Mesendoderm (in vitro differentiated cells): ENCODE measurements around the gene FBXL7.

Experiments used
- DNase-seq: peaks from one replicate; pipeline ENCODE4 v3.0.0; 2013
- H2AK5ac ChIP-seq: 2 replicates; pipeline ENCODE4 v1.6.1; 2013; ENCODE audit warnings: low read length, inconsistent platforms
- H2BK120ac ChIP-seq: 2 replicates; pipeline ENCODE4 v1.6.1; 2013; ENCODE audit warnings: low read depth, mild to moderate bottlenecking, low read length, moderate library complexity, mixed read lengths
- H2BK15ac ChIP-seq: replicated peaks from 2 replicates; pipeline ENCODE4 v1.6.1; 2013; ENCODE audit warnings: low read depth, mild to moderate bottlenecking, moderate library complexity
- H2BK5ac ChIP-seq: 2 replicates; pipeline ENCODE4 v1.6.1; 2013; ENCODE audit warnings: low read length, inconsistent platforms
- H3K18ac ChIP-seq: 2 replicates; pipeline ENCODE4 v1.6.1; 2013; ENCODE audit warnings: mild to moderate bottlenecking, low read length, mixed read lengths
- H3K23ac ChIP-seq: one replicate; pipeline ENCODE4 v1.6.1; 2013; ENCODE audit warnings: low read length
- H3K27ac ChIP-seq: 2 replicates; pipeline ENCODE4 v1.5.1; 2013; ENCODE audit warnings: low read depth, mild to moderate bottlenecking, inconsistent platforms, low read length, moderate library complexity
- H3K27me3 ChIP-seq: 2 replicates; pipeline ENCODE4 v1.6.1; 2013; ENCODE audit warnings: low read length, control low read depth, mild to moderate bottlenecking, inconsistent platforms; ENCODE audit not compliant: insufficient read depth, poor library complexity
- H3K36me3 ChIP-seq: 2 replicates; pipeline ENCODE4 v1.6.1; 2013; ENCODE audit warnings: low read length, inconsistent platforms; ENCODE audit not compliant: control insufficient read depth, insufficient read depth
- H3K4ac ChIP-seq: one replicate; pipeline ENCODE4 v1.6.1; 2013; ENCODE audit warnings: low read depth, mild to moderate bottlenecking, low read length, moderate library complexity
- H3K4me1 ChIP-seq: 2 replicates; pipeline ENCODE4 v1.6.1; 2013; ENCODE audit warnings: low read depth, low read length, inconsistent platforms; ENCODE audit not compliant: control insufficient read depth
- H3K4me2 ChIP-seq: 2 replicates; pipeline ENCODE4 v1.6.1; 2013; ENCODE audit warnings: low read length
- H3K4me3 ChIP-seq: 2 replicates; pipeline ENCODE4 v1.5.1; 2013; ENCODE audit warnings: mild to moderate bottlenecking, low read length
- H3K56ac ChIP-seq: one replicate; pipeline ENCODE4 v1.6.1; 2013; ENCODE audit warnings: low read length
- H3K79me1 ChIP-seq: 2 replicates; pipeline ENCODE4 v1.6.1; 2013; ENCODE audit warnings: low read length, inconsistent platforms
- H3K79me2 ChIP-seq: 2 replicates; pipeline ENCODE4 v1.6.1; 2013; ENCODE audit warnings: mild to moderate bottlenecking, low read length; ENCODE audit not compliant: control insufficient read depth, insufficient read depth
- H3K9ac ChIP-seq: 2 replicates; pipeline ENCODE4 v1.6.1; 2013; ENCODE audit warnings: low read length, inconsistent platforms
- H4K5ac ChIP-seq: one replicate; pipeline ENCODE4 v1.6.1; 2013; ENCODE audit warnings: low read length
- H4K8ac ChIP-seq: one replicate; pipeline ENCODE4 v1.6.1; 2013; ENCODE audit warnings: low read depth, mild to moderate bottlenecking, control low read depth, low read length, moderate library complexity
- WGBS: extraction: QIAGEN DNeasy Blood & Tissue Kit; methylation state at CpG from one replicate; pipeline ENCODE4 v1.1.7; 2013; ENCODE audit warnings: low lambda C conversion rate, missing lambda C conversion rate; ENCODE audit not compliant: insufficient coverage; ENCODE audit errors: extremely low coverage; 5-methylcytosine and 5-hydroxymethylcytosine counted together

FBXL7 gene

DNA sequence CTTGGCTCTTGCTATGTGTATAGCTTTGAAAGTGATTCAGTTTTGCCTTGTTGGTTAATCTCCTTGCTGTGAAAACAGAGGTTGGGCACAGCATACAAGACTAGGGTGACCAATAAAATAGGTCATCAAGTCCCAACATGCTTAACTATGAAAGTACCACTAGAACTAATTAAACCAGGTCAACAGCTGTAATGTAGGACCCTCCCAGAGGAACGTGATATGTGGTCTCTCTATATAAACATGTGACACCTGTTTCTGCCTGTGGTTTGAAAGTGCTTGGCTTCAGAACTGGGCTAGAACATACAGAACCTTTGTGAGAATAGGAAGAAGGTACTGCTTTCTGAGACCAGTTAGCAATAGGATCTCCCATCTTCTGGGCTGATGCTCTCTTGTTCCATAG lies 297.1 kb downstream of the FBXL7 start:
- Histone ChIP-seq H4K8ac (no peak overlapping the region), H3K4me3 (no peak overlapping the region), H3K27me3 (no peaks in the 10 kb centered on the region), H4K5ac (no peak overlapping the region), H3K4ac (no peak overlapping the region), H3K18ac (no peak overlapping the region), H3K36me3 (no peaks in the 10 kb centered on the region), H3K4me2 (no peak overlapping the region), H3K4me1 (peaks cover 8% of the 10 kb centered on the region), H3K9ac (no peak overlapping the region), H3K79me1 (peaks cover 7% of the 10 kb centered on the region), H2BK5ac (no peak overlapping the region), H2BK15ac (no peak overlapping the region), H2BK120ac (no peak overlapping the region), H3K56ac (no peak overlapping the region), H3K23ac (no peak overlapping the region), H3K27ac (no peak overlapping the region), H3K79me2 (no peaks in the 10 kb centered on the region), H2AK5ac (no peak overlapping the region)
- no peak for DNase-seq
- WGBS, result no CpG with 5 or more reads among the region's 1 CpG

DNA sequence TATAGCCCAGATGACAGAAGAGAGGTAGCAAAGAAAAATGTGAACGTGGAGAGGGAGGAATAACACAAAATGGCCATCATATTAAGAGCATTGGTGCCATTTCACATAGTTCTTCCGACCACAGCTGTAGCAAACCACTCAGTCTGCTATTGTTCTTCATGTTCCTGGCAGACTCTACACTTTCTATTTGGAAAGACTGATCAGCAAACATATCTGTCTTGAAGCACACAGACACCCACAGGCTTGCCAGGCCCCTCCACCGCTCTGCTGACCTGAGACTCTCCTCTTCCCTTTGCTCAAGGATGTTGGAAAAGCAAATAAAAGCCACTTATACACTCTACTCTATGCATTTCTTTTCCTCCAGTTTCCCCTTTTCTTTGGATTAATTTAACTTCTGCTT lies 298.0 kb downstream of the FBXL7 start:
- Histone ChIP-seq H3K4me1 (peaks cover 8% of the 10 kb centered on the region), H3K23ac (no peak overlapping the region), H3K27me3 (no peaks in the 10 kb centered on the region), H3K4ac (no peak overlapping the region), H4K8ac (no peak overlapping the region), H3K4me2 (no peak overlapping the region), H2BK5ac (no peak overlapping the region), H3K4me3 (no peak overlapping the region), H3K79me1 (peaks cover 5% of the 10 kb centered on the region), H2BK120ac (no peak overlapping the region), H4K5ac (no peak overlapping the region), H3K56ac (no peak overlapping the region), H3K36me3 (no peaks in the 10 kb centered on the region), H2AK5ac (no peak overlapping the region), H3K18ac (peak overlapping the region; percentile 34), H2BK15ac (no peak overlapping the region), H3K27ac (no peak overlapping the region), H3K79me2 (no peaks in the 10 kb centered on the region), H3K9ac (no peak overlapping the region)
- WGBS, result no CpG with 5 or more reads among the region's 3 CpGs
- no peak for DNase-seq

DNA sequence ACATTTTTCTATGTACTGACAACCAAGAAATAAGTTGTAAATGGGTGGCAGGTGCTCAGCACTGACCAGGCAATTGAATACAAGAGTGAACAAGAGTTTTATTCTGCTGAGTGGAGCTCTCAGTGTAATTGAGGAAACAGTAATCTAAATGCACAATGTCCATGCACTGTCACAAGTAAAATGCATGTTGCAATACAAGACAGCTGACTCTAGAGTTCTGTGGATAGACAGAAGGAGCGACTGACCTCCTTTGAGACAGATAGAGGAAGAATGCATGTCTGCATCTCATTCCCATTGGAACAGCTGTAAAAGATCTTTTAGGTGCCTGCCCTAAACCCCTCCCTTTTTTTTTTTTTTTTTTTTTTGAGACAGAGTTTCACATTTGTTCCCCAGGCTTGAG lies 299.0 kb downstream of the FBXL7 start:
- no CpG with 5 or more reads among the region's 1 CpG for WGBS
- H3K4me2 ChIP-seq, result no peak overlapping the region
- H3K36me3 ChIP-seq, result no peaks in the 10 kb centered on the region
- no peak overlapping the region for H2BK5ac ChIP-seq
- H3K56ac ChIP-seq, result no peak overlapping the region
- H4K8ac ChIP-seq, result no peak overlapping the region
- H2BK120ac ChIP-seq, result no peak overlapping the region
- no peak overlapping the region for H4K5ac ChIP-seq
- no peak overlapping the region for H3K18ac ChIP-seq
- H3K4me3 ChIP-seq, result no peak overlapping the region
- peaks cover 3% of the 10 kb centered on the region for H3K4me1 ChIP-seq
- H2AK5ac ChIP-seq, result no peak overlapping the region
- H3K23ac ChIP-seq, result no peak overlapping the region
- DNase-seq, result no peak
- no peak overlapping the region for H3K4ac ChIP-seq
- no peak overlapping the region for H3K27ac ChIP-seq
- H3K27me3 ChIP-seq, result no peaks in the 10 kb centered on the region
- no peaks in the 10 kb centered on the region for H3K79me2 ChIP-seq
- H3K79me1 ChIP-seq, result peaks cover 5% of the 10 kb centered on the region
- no peak overlapping the region for H3K9ac ChIP-seq
- H2BK15ac ChIP-seq, result no peak overlapping the region

DNA sequence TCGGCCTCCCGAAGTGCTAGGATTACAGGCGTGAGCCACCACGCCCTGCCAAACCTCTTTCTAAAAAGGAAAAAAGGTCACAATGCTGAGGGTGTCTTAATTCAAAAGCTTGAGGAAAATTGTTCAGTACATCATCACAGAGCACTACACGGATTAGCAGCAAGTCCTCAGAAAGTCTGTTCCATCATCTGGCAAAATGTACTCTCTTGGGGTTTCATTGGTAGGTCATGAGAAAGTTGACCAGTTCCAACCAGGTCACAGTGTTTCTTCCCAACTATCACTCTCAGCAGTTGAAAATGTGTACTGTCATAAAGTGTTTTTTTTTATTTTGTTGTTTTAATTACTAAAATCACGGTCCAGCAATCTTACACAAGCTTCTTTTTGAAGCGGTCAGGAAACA lies 299.6 kb downstream of the FBXL7 start:
- no peak for DNase-seq
- H4K5ac ChIP-seq, result no peak overlapping the region
- no peak overlapping the region for H2BK15ac ChIP-seq
- H3K4me1 ChIP-seq, result peaks cover 3% of the 10 kb centered on the region
- whole genome bisulfite sequencing, result no CpG with 5 or more reads among the region's 7 CpGs
- H3K4me3 ChIP-seq, result no peak overlapping the region
- no peak overlapping the region for H3K23ac ChIP-seq
- H3K27me3 ChIP-seq, result no peaks in the 10 kb centered on the region
- no peak overlapping the region for H4K8ac ChIP-seq
- H3K18ac ChIP-seq, result no peak overlapping the region
- peaks cover 5% of the 10 kb centered on the region for H3K79me1 ChIP-seq
- H2BK5ac ChIP-seq, result no peak overlapping the region
- no peaks in the 10 kb centered on the region for H3K36me3 ChIP-seq
- no peak overlapping the region for H3K4ac ChIP-seq
- no peak overlapping the region for H2BK120ac ChIP-seq
- H3K56ac ChIP-seq, result no peak overlapping the region
- no peak overlapping the region for H3K27ac ChIP-seq
- H3K9ac ChIP-seq, result no peak overlapping the region
- H3K4me2 ChIP-seq, result no peak overlapping the region
- no peak overlapping the region for H2AK5ac ChIP-seq
- H3K79me2 ChIP-seq, result no peaks in the 10 kb centered on the region

DNA sequence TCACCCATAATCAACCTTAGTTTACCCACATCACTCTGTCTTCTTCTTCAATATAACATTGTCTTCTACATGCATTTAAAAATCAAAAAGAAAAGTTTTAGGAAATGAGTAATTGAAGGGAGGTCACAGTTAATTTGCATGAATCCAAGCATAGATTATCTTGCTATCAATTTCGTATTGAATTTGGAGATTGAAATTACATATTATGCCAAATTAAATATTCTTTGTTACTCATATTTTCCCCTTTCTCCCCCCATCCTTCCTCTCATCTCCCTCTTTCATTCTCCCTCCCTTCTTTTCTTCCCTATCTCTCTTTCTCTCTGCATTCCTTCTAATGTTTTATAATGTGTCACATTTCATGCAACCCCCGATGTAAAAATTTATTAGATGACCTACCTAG lies 303.3 kb downstream of the FBXL7 start:
- Histone ChIP-seq H2BK15ac (no peak overlapping the region), H4K5ac (no peak overlapping the region), H3K4me2 (no peak overlapping the region), H3K56ac (no peak overlapping the region), H2BK120ac (no peak overlapping the region), H2BK5ac (no peak overlapping the region), H3K4ac (no peak overlapping the region), H3K27me3 (no peaks in the 10 kb centered on the region), H3K36me3 (no peaks in the 10 kb centered on the region), H4K8ac (no peak overlapping the region), H3K79me1 (peaks cover 5% of the 10 kb centered on the region), H3K18ac (no peak overlapping the region), H3K4me3 (no peak overlapping the region), H3K27ac (no peak overlapping the region), H3K23ac (no peak overlapping the region), H3K9ac (no peak overlapping the region), H3K4me1 (no peaks in the 10 kb centered on the region), H3K79me2 (no peaks in the 10 kb centered on the region), H2AK5ac (no peak overlapping the region)
- no peak for DNase-seq
- no CpG with 5 or more reads among the region's 2 CpGs for WGBS

DNA sequence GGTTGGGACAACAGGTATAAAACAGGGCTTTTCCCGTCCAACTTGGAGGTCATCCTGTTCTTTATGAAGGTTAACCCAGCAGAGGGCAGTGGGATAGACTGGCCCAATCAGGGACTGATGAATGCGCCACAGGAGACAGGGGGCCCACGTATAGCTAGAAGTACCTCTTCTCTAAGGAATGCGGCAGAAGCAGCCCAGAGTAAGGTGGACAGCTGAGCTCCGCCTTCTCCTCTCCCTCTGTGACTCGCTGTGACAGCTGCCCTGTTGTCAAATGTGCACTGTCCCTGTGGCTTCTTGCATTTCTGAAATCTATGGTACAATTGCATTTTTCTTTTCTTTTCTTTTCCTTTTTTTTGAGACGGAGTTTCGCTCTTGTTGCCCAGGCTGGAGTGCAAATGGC lies 306.6 kb downstream of the FBXL7 start:
- no peaks in the 10 kb centered on the region for H3K79me2 ChIP-seq
- H3K56ac ChIP-seq, result no peak overlapping the region
- no peaks in the 10 kb centered on the region for H3K27me3 ChIP-seq
- H3K4me1 ChIP-seq, result no peaks in the 10 kb centered on the region
- H3K27ac ChIP-seq, result no peak overlapping the region
- H2BK15ac ChIP-seq, result no peak overlapping the region
- H3K36me3 ChIP-seq, result no peaks in the 10 kb centered on the region
- H3K4ac ChIP-seq, result no peak overlapping the region
- no peak overlapping the region for H3K4me2 ChIP-seq
- H2AK5ac ChIP-seq, result no peak overlapping the region
- no peak for DNase-seq
- no peak overlapping the region for H3K9ac ChIP-seq
- no peak overlapping the region for H3K4me3 ChIP-seq
- H3K23ac ChIP-seq, result no peak overlapping the region
- no peak overlapping the region for H4K5ac ChIP-seq
- H4K8ac ChIP-seq, result no peak overlapping the region
- peaks cover 2% of the 10 kb centered on the region for H3K79me1 ChIP-seq
- H3K18ac ChIP-seq, result no peak overlapping the region
- WGBS, result no CpG with 5 or more reads among the region's 8 CpGs
- H2BK120ac ChIP-seq, result no peak overlapping the region
- no peak overlapping the region for H2BK5ac ChIP-seq
